ENCODE data around the gene MAPK8.

DNA sequence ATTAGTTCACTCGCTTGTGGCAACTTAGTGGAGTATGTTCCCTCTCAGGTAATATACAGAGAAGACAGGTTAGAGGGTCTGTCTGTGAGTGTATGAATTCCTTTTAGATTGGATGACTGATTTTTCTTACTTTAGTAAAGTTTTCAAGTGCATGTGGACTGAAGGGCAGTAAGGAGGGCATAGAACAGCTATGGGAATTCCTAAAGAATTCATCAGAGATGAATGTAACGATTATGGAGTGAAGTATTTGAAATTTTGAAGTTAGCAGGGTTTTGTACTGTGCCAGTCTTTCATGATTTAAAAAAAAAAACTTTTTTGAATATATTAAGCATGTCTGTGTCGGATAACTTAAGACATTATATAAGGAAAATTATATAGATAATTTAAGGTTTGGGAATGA is 15.5 kb downstream of the MAPK8 start:
- TF ChIP-seq, protein P1, sequence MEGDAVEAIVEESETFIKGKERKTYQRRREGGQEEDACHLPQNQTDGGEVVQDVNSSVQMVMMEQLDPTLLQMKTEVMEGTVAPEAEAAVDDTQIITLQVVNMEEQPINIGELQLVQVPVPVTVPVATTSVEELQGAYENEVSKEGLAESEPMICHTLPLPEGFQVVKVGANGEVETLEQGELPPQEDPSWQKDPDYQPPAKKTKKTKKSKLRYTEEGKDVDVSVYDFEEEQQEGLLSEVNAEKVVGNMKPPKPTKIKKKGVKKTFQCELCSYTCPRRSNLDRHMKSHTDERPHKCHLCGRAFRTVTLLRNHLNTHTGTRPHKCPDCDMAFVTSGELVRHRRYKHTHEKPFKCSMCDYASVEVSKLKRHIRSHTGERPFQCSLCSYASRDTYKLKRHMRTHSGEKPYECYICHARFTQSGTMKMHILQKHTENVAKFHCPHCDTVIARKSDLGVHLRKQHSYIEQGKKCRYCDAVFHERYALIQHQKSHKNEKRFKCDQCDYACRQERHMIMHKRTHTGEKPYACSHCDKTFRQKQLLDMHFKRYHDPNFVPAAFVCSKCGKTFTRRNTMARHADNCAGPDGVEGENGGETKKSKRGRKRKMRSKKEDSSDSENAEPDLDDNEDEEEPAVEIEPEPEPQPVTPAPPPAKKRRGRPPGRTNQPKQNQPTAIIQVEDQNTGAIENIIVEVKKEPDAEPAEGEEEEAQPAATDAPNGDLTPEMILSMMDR (IDR thresholded peaks at IDR 0.05; ENCODE audit: insufficient read depth, low read depth, low read length), result no peak
- TF ChIP-seq EZH2 (IDR thresholded peaks at IDR 0.05; ENCODE audit: insufficient read depth, low read length), result no peak
